ENCODE measurements around the gene RHOBTB1. TPM values are rescaled to one million over a fixed set of nuclear protein-coding genes. Genes with fewer than 3 reads are reported as not detected.
A peak's percentile ranks its signal among the peaks of the same experiment; 100 is the strongest.

Gene RHOBTB1
- total and polyA plus RNA-seq, 9 of the 15 experiments (the other 6 are each of a cell fraction or from before 2014, with no cell fraction given): 1.7 to 11.7 (median 9.3) TPM

GRCh38 chr10:60978287-60979115 is 34.5 kb upstream of the RHOBTB1 start (continued):
- TF ChIP-seq PCBP2 (IDR thresholded peaks at IDR 0.05; ENCODE audit: low read depth, low read length, poor library complexity, severe bottlenecking): no peak
- TF ChIP-seq SNRNP70 (optimal IDR thresholded peaks at IDR 0.05; ENCODE audit: low read depth, low read length): no peak
- TF ChIP-seq ZNF143 (CRISPR knock-in tag; IDR thresholded peaks at IDR 0.05): no peak
- TF ChIP-seq ZNF347 (CRISPR knock-in tag; IDR thresholded peaks at IDR 0.05; ENCODE audit: low read depth): 0 out of 2 replicates have a peak, but pooled peaks have one; percentile 36
- TF ChIP-seq, protein P1, sequence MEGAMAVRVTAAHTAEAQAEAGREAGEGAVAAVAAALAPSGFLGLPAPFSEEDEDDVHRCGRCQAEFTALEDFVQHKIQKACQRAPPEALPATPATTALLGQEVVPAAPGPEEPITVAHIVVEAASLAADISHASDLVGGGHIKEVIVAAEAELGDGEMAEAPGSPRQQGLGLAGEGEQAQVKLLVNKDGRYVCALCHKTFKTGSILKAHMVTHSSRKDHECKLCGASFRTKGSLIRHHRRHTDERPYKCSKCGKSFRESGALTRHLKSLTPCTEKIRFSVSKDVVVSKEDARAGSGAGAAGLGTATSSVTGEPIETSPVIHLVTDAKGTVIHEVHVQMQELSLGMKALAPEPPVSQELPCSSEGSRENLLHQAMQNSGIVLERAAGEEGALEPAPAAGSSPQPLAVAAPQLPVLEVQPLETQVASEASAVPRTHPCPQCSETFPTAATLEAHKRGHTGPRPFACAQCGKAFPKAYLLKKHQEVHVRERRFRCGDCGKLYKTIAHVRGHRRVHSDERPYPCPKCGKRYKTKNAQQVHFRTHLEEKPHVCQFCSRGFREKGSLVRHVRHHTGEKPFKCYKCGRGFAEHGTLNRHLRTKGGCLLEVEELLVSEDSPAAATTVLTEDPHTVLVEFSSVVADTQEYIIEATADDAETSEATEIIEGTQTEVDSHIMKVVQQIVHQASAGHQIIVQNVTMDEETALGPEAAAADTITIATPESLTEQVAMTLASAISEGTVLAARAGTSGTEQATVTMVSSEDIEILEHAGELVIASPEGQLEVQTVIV (CRISPR knock-in tag; IDR thresholded peaks at IDR 0.05; ENCODE audit: borderline replicate concordance): no peak
- no peak for TF ChIP-seq PHF8 (IDR thresholded peaks at IDR 0.05; ENCODE audit: borderline replicate concordance, low read length)
- no peak for TF ChIP-seq ZNF12 (CRISPR knock-in tag; IDR thresholded peaks at IDR 0.05)
- peak; percentile 64; the same call in 1 of the 2 replicates for TF ChIP-seq DMBX1 (CRISPR knock-in tag; IDR thresholded peaks at IDR 0.05; ENCODE audit: borderline replicate concordance)
- TF ChIP-seq SRSF9 (IDR thresholded peaks at IDR 0.05; ENCODE audit: borderline replicate concordance, low read depth, low read length): no peak
- peak; percentile 70; the same call in 1 of the 2 replicates for TF ChIP-seq CREB3L1 (IDR thresholded peaks at IDR 0.05; ENCODE audit: borderline replicate concordance, low read depth)
- TF ChIP-seq TAF15 (IDR thresholded peaks at IDR 0.05; ENCODE audit: low read depth, low read length): no peak
- peak; percentile 30; the same call in 1 of the 2 replicates for TF ChIP-seq ESRRA (IDR thresholded peaks at IDR 0.05; ENCODE audit: borderline replicate concordance, low read depth)
- TF ChIP-seq, protein P2, sequence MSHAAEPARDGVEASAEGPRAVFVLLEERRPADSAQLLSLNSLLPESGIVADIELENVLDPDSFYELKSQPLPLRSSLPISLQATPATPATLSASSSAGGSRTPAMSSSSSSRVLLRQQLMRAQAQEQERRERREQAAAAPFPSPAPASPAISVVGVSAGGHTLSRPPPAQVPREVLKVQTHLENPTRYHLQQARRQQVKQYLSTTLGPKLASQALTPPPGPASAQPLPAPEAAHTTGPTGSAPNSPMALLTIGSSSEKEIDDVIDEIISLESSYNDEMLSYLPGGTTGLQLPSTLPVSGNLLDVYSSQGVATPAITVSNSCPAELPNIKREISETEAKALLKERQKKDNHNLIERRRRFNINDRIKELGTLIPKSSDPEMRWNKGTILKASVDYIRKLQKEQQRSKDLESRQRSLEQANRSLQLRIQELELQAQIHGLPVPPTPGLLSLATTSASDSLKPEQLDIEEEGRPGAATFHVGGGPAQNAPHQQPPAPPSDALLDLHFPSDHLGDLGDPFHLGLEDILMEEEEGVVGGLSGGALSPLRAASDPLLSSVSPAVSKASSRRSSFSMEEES (CRISPR knock-in tag; IDR thresholded peaks at IDR 0.05): no peak
- TF ChIP-seq, protein P3, sequence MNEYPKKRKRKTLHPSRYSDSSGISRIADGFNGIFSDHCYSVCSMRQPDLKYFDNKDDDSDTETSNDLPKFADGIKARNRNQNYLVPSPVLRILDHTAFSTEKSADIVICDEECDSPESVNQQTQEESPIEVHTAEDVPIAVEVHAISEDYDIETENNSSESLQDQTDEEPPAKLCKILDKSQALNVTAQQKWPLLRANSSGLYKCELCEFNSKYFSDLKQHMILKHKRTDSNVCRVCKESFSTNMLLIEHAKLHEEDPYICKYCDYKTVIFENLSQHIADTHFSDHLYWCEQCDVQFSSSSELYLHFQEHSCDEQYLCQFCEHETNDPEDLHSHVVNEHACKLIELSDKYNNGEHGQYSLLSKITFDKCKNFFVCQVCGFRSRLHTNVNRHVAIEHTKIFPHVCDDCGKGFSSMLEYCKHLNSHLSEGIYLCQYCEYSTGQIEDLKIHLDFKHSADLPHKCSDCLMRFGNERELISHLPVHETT (CRISPR knock-in tag; conservative IDR thresholded peaks at IDR 0.05 in 1 of 2, IDR thresholded peaks at IDR 0.05 in 1 of 2): peak in 1 of 2 experiments; percentile 79; a peak in 2 of 4 replicates
- TF ChIP-seq GATAD2A (IDR thresholded peaks at IDR 0.05): peak; percentile 78; the same call in 1 of the 2 replicates
- TF ChIP-seq BACH1 (tag; IDR thresholded peaks at IDR 0.05): peak; percentile 86
- TF ChIP-seq HLTF (IDR thresholded peaks at IDR 0.05): no peak
- TF ChIP-seq TCF7 (IDR thresholded peaks at IDR 0.05; ENCODE audit: borderline replicate concordance): no peak

All from K562 (cell line).